ENCODE data around the gene ORAI1.
"Not testable (repeated sequence)": the region's sequence is repeated elsewhere in the genome, so short reads cannot be mapped to it uniquely, and the experiment has no call there.

The ORAI1 gene

GRCh38 chr12:121626087-121626852 lies at the start of gene ORAI1:
Gene ORAI1 (plus strand): TSS chr12:121626530.
- DNase-seq, result peak; percentile 93 to 96

- DNase-seq, result no peak
Measured at GRCh38 chr12:121576851-121577391, 49.4 kb upstream of the ORAI1 start.

DNA sequence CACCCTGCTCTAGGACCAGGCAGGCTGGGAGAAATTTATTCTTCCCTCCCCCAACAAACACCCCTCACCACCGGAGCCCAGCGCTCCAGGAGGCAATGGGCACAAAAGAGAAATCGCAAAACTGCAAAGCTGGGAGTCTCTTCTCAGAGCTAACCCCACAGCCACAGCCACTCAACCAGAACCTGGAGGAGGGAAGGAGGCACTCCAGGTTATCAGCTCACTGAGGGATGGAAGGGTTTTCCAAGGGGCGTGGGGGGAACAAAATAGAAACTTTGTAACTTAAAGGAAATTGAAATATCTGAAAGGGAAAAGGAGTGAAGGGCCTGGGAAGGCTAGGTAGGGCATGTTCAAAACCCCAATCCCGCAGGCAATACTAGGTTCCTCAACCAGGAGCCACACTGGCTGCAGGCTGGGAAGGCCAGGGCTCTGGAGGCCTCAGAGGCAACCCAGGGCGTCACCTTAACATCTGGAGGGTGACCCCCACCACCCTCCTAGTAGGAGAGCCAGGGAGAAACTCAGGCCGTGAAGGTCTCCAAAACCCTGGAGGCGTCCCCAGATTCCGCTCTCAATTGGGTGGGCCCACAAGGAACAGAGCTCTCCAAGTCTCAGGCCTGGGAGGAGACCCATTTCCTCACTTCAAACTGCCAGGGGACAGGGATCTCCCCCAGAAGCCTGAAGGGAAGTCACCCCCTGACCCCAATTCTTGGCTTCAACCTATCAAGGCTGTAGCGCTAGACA lies 48.7 kb upstream of the ORAI1 start:
- no peak for DNase-seq

DNA sequence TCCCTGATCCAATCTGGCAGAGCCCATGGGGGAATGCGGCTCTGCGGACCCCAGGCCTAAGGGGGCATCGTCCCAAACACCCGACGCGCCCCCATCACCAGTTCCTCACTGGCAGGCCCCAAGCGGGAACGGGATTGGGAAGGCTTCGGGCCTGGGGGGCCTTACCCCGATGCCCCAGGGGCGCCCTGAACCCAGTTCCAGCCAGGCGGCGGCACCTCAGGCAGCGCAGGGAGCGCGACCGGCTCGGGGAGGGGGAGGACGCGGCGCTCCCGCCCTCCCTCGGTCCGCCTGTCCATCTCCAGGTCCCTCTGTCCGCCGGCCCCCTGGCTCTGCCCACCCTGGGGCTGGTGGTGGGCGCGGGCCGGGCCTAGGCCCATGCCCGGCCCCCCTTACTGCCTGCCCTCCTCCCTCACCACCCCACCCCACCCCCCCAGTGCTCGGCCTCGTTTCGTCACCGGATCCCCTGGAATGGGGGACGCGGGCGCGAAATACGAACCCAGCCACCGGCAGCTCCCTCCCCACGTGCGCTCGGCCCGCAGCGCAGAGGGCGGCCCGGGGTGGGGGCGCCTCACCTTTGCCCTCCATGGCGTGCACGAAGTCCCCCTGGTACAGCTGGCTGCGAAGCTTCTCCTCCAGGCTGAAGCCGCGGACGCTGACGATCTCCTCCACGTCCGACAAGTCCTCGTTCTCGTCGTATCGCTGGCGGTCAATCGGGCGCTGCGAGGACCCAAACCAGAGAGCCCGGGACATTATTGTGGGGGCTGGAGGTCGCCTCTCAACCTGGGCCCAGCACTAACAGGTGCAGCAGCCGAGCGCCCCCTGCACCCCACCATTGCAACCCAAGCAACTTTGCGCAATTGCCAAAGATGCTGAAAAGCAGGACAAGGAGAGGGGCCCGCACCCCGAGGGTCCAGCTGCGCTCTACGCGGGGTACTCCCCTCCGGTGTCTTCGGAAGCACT lies 47.8 kb upstream of the ORAI1 start:
- peak in 1 of 2 donors; percentile 13 for DNase-seq

DNA sequence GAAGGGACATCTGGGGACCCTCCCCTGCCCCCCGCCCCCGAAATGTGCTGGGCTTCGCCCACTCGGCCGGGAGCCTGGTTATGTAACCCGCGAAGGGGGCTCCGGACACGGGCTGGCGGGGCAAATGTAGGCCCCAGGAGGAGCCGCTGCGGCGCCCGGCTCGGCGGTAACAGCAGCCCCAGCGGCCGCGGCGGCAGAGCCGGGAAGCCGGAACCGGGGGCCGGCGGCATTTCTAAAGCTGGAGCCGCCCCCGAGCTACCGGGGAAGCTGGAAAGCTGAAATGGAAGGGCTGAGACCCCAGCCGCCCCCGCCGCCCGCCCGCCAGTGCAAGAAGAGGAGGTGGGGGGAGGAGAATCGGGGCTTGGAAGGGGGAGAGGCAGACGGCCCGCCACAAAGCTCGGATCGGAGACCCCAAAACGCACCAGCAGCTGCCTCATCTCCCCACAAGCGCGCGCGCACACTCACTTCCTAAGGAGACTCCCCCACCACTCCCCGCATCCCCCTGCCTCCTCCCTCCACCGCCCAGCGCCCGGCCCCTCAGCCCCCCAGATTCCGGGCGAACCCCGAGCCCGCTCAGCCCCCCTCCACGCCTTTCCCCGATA lies 47.0 kb upstream of the ORAI1 start:
- DNase-seq, result peak; percentile 40 to 46

- DNase-seq, result peak; percentile 77 to 80
Measured at GRCh38 chr12:121579981-121580868, 46.1 kb upstream of the ORAI1 start.

DNA sequence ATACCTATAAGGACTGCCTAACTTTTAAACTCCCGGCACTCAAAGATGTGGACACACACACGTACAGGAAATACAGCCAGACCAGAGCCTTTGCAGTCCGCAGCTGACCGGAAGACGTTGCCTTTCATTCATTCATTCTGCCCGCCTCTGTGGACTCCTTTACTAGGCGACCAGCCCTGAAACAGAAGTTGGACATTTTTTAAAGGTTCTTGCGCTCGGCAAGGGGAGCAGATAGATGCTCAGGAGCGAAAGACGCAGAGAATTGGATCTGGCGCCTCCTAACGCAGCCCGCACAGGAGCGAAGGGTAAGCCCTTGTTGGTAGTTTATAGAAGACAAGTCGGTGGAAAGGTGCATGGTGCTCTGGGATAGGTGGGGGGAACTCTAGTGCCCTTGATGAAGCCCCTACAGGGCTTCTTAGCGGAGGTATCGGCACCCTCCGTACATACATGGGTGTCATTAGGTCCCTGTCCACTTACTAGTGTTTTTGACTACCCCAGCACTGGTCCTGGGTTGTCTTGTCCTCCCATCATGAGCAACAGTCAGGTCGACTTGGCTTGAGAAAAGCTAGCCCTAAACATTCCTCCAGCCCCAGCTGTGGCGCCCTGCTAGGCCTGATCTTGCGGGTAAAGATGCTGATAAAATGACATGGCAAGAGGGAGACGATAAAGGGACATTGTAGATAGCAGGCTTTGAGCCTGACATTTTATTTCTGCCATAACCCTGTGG lies 45.2 kb upstream of the ORAI1 start, which contains the start of gene KDM2B:
KDM2B (minus strand) TSS at position 65 of the 727 bp plus-strand sequence. CDS start 112 bp downstream, outside the sequence.
- DNase-seq, result peak; percentile 3 to 25

DNA sequence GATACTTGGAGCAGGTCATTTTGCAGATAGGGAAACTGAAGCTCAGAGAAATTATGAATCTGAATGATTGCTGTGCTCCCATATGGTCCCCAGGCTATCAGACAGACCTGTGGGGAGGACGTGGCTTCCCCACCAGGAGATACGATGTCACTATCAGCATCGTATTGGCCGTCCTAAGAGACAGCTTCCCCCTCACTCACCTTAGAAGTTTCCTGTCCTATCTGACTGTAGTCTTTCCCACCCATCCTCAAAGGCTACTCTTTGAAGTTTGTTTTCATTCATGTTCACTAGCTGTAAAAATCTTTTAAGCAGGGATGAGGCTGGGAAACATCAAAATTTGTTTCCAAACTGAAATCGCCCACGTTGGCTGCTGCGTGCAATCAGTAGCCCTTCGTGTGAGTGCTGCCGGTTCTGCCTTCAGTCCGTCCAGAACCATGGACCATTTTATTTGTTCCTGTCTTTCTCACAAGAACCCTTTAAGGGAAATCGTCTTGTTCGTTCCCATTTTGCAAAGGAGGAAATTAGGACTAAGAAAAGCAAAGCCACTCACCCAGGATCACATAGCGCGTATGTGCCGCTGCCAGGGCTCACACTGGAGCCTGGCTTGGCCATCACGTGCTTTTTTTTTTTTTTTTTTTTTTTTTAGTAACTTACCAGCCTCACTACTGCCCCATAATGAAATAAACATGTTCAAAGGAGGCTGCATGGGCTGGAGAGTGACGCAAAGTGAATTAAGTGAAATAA lies 44.5 kb upstream of the ORAI1 start:
- peak; percentile 20 to 23 for DNase-seq

DNA sequence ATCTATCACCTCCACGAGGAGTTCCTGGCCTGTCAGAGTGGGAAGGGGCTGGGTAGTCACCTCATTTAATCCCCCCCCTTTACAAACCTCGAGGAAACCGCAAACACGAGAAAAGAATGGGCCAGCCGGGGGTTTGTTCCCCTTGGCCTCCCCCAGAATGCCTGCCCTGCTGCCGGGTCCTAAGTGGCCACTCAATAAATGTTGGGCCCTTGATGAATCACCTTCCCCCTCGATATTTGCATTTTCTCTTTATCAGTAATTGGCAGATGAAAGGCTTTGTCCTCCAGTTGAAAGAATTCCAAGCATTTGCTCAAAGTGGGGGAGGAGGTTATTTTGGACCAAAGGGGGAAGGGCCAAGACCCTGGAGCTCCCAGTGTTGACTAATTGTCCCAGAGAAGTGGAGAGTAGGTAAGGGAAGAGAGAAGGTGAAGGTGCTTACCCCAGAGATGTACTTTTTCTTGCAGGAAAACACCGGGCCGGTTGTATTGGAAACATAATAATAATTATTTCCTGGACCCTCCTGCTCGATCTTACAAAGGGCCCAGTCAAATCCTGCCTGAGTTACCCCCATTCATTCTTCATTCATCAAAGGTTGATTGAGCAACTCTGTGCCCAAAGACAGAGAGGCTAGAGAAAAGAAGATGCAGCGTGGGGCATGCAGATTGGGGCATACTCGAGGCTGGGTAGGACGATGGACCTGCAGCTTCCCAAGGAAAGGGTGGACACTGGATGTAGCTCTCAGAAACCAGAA lies 43.6 kb upstream of the ORAI1 start:
- DNase-seq, result no peak

- DNase-seq, result not testable (repeated sequence)
Measured at GRCh38 chr12:121583334-121583661, 43.0 kb upstream of the ORAI1 start.

DNA sequence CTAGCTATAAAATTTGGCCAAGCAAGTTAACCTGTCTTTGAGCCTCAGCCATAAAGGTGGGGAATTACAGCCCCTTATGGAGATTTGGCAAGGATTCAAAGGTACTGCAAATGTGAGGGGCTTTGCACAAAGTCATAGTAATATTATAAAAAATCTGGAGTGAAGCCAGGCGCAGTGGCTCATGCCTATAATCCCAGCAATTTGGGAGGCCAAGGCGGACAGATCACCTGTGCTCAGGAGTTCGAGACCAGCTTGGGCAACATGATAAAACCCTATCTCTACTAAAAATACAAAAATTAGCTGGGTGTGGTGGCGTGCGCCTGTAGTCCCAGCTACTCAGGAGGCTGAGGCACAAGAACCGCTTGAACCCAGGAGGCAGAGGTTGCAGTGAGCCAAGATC lies 41.4 kb upstream of the ORAI1 start:
- not testable (repeated sequence) for DNase-seq

DNA sequence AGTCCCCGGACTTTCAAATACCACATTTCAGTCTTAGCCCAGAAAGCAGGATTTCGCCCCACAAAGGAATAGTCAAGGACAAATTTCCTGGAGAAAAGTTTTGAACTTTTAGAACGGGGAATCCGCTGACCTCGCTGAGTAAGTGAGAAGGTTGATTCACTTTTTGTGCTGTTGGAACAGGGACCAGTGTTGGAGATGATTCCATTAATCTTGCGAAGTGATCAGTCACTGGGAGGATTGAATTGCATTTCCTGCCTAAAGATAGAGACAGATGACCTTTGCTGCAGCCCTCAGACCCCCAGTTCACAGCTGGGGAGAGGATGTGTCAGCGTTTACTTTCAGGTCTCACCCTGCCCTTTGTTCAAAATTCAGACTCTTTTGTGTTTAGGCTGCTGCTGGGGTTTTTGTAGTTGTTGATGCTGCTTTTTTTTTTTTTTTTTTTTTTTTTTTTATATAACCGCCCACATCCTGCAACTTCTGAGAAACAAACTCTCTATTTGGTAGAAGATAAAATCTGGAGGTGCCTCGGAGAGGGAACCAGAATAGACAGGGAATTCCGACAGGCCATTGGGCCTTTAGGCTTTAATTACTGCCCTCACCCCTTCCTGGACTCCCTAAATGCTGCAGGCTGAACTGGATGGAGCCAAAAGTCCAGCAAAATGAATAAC lies 35.7 kb upstream of the ORAI1 start:
- DNase-seq, result peak; percentile 73 to 85

DNA sequence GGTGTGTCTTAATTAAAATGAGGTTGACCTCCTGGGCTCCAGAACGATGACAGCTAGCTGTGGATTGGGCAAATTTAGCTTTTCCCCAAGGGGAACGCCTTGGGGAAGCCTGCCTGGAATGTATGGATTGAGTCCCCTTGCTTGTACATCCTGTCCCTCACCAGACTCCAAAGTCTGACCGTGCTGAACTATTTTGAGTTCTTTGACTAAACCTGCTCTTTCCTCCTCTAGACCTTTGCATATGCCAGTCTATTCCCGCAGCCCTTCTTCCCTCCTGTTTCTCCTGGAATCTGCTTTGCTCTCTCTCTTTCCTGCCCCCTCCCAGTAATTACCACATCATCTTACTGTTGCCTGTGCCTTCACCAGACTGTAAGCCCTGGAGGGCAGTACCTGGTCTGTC lies 34.0 kb upstream of the ORAI1 start:
- no peak for DNase-seq

DNA sequence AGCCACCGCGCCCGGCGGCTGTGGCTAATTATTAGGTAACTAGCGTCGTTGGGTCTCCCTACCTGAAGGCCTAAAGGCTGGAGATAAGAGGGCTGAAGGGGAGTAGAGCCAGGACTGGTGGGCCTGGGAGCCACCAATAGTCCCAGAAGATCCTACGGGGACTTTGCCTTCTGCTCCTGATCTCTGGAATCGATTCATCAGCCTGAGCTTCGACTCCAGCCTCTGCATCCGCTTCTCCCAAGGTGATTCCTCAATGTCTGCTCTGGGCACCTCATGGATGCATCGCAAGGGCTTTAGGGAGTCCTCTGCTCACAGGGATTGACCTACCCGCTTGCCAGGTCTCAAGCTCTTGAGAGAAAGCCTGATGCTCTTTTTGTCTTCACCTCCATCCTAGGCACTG lies 30.8 kb upstream of the ORAI1 start:
- no peak for DNase-seq

GRCh38 chr12:121596526-121596925 lies 29.8 kb upstream of the ORAI1 start:
- no peak for DNase-seq

GRCh38 chr12:121600702-121601336 lies 25.5 kb upstream of the ORAI1 start:
- no peak for DNase-seq

DNA sequence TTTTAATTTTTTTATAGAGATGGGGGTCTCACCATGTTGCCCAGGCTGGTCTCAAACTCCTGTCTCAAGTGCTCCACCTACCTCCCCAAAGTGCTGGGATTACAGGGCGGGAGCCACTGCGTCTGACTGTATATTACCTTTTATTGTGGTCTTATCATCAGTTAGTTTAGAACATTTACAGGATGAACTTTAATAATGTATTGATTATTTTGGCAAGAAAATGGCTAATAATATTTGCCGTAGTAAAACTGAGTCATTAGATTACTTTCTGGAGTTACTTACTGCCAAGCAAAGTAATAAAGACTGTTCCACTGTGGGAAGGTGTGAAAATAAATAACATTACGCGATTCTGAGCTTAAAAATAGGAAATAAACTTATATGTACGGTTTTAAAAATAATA lies 23.6 kb upstream of the ORAI1 start:
- DNase-seq, result no peak

GRCh38 chr12:121603581-121603980 lies 22.7 kb upstream of the ORAI1 start:
- no peak for DNase-seq

Data from CD4-positive, alpha-beta T cell treated with Interleukin-1 beta for 1 hour (primary cell).